ENCODE results near the gene SMCO4.

The SMCO4 gene

GRCh38 chr11:93532806-93533205 lies 10.4 kb downstream of the SMCO4 start:
- H4K20me1 ChIP-seq (ENCODE audit: insufficient read depth, low read length, poor library complexity, severe bottlenecking), result no peaks in the 10 kb centered on the region
- peaks cover 50% of the 10 kb centered on the region for H3K79me2 ChIP-seq (ENCODE audit: insufficient read depth, low read length)
- H3F3A ChIP-seq (ENCODE audit: low read depth), result no peaks in the 10 kb centered on the region
- no peak overlapping the region for H2AFZ ChIP-seq (ENCODE audit: low read length)
- H3K4me3 ChIP-seq (ENCODE audit: low read length, poor library complexity, severe bottlenecking), result no peak overlapping the region
- no peak overlapping the region for H3K4me2 ChIP-seq (ENCODE audit: low read depth, low read length, poor library complexity, severe bottlenecking)
- no peaks in the 10 kb centered on the region for H3K36me3 ChIP-seq (ENCODE audit: insufficient read depth, low read length)
- no peaks in the 10 kb centered on the region for H3K27me3 ChIP-seq (ENCODE audit: insufficient read depth, low read length, poor library complexity, severe bottlenecking)
- H3K9me2 ChIP-seq (replicated peaks; ENCODE audit: low read depth, low read length), result no peaks in the 10 kb centered on the region
- H3K9me3 ChIP-seq (ENCODE audit: insufficient read depth, low read depth, low read length), result no peaks in the 10 kb centered on the region
- TF ChIP-seq EZH2phosphoT487 (IDR thresholded peaks at IDR 0.05; ENCODE audit: borderline replicate concordance) (no peak), CTCF (conservative IDR thresholded peaks at IDR 0.05; ENCODE audit: low read length) (no peak)
- H3K4me1 ChIP-seq (ENCODE audit: insufficient read depth, low read length, poor library complexity, severe bottlenecking), result peaks cover 70% of the 10 kb centered on the region
- no peak overlapping the region for H3K9ac ChIP-seq (ENCODE audit: low read depth, low read length, poor library complexity, severe bottlenecking)

- H3K4me1 ChIP-seq (ENCODE audit: insufficient read depth, low read length, poor library complexity, severe bottlenecking), result peaks cover 71% of the 10 kb centered on the region
These were observed 10.9 kb downstream of the SMCO4 start for GRCh38 chr11:93532281-93532789.

GRCh38 chr11:93530468-93530826 lies 12.7 kb downstream of the SMCO4 start:
- peaks cover 63% of the 10 kb centered on the region for H3K79me2 ChIP-seq (ENCODE audit: insufficient read depth, low read length)
- no peaks in the 10 kb centered on the region for H3K36me3 ChIP-seq (ENCODE audit: insufficient read depth, low read length)
- no peak overlapping the region for H3K9ac ChIP-seq (ENCODE audit: low read depth, low read length, poor library complexity, severe bottlenecking)

More at GRCh38 chr11:93532281-93532789, 10.9 kb downstream of the SMCO4 start:
- Histone ChIP-seq H3K9me2 (replicated peaks; ENCODE audit: low read depth, low read length) (no peaks in the 10 kb centered on the region), H3K27me3 (ENCODE audit: insufficient read depth, low read length, poor library complexity, severe bottlenecking) (no peaks in the 10 kb centered on the region), H3K36me3 (ENCODE audit: insufficient read depth, low read length) (no peaks in the 10 kb centered on the region), H2AFZ (ENCODE audit: low read length) (no peak overlapping the region), H4K20me1 (ENCODE audit: insufficient read depth, low read length, poor library complexity, severe bottlenecking) (no peaks in the 10 kb centered on the region), H3F3A (ENCODE audit: low read depth) (no peaks in the 10 kb centered on the region), H3K79me2 (ENCODE audit: insufficient read depth, low read length) (peaks cover 52% of the 10 kb centered on the region), H3K4me2 (ENCODE audit: low read depth, low read length, poor library complexity, severe bottlenecking) (peak overlapping the region; percentile 10), H3K9ac (ENCODE audit: low read depth, low read length, poor library complexity, severe bottlenecking) (no peak overlapping the region), H3K4me3 (ENCODE audit: low read length, poor library complexity, severe bottlenecking) (no peak overlapping the region), H3K9me3 (ENCODE audit: insufficient read depth, low read depth, low read length) (no peaks in the 10 kb centered on the region)
- TF ChIP-seq EZH2phosphoT487 (IDR thresholded peaks at IDR 0.05; ENCODE audit: borderline replicate concordance), result no peak

GRCh38 chr11:93529707-93530467 lies 13.3 kb downstream of the SMCO4 start:
- Histone ChIP-seq H3K4me2 (ENCODE audit: low read depth, low read length, poor library complexity, severe bottlenecking) (peak overlapping the region; percentile 58), H3K27me3 (ENCODE audit: insufficient read depth, low read length, poor library complexity, severe bottlenecking) (no peaks in the 10 kb centered on the region), H3K9ac (ENCODE audit: low read depth, low read length, poor library complexity, severe bottlenecking) (no peak overlapping the region), H2AFZ (ENCODE audit: low read length) (no peak overlapping the region; the same call in 1 of the 2 replicates), H3K9me2 (replicated peaks; ENCODE audit: low read depth, low read length) (no peaks in the 10 kb centered on the region), H3K79me2 (ENCODE audit: insufficient read depth, low read length) (peaks cover 63% of the 10 kb centered on the region), H4K20me1 (ENCODE audit: insufficient read depth, low read length, poor library complexity, severe bottlenecking) (no peaks in the 10 kb centered on the region), H3K9me3 (ENCODE audit: insufficient read depth, low read depth, low read length) (no peaks in the 10 kb centered on the region), H3K36me3 (ENCODE audit: insufficient read depth, low read length) (no peaks in the 10 kb centered on the region), H3K4me3 (ENCODE audit: low read length, poor library complexity, severe bottlenecking) (peak overlapping the region; percentile 27), H3K4me1 (ENCODE audit: insufficient read depth, low read length, poor library complexity, severe bottlenecking) (peaks cover 72% of the 10 kb centered on the region), H3F3A (ENCODE audit: low read depth) (no peaks in the 10 kb centered on the region)
- TF ChIP-seq CTCF (conservative IDR thresholded peaks at IDR 0.05; ENCODE audit: low read length) (no peak), EZH2phosphoT487 (IDR thresholded peaks at IDR 0.05; ENCODE audit: borderline replicate concordance) (no peak)

More at GRCh38 chr11:93530468-93530826, 12.7 kb downstream of the SMCO4 start:
- H3K9me3 ChIP-seq (ENCODE audit: insufficient read depth, low read depth, low read length), result no peaks in the 10 kb centered on the region
- H4K20me1 ChIP-seq (ENCODE audit: insufficient read depth, low read length, poor library complexity, severe bottlenecking), result no peaks in the 10 kb centered on the region
- H3K9me2 ChIP-seq (replicated peaks; ENCODE audit: low read depth, low read length), result no peaks in the 10 kb centered on the region
- H2AFZ ChIP-seq (ENCODE audit: low read length), result no peak overlapping the region; the same call in 1 of the 2 replicates
- peaks cover 72% of the 10 kb centered on the region for H3K4me1 ChIP-seq (ENCODE audit: insufficient read depth, low read length, poor library complexity, severe bottlenecking)
- no peaks in the 10 kb centered on the region for H3F3A ChIP-seq (ENCODE audit: low read depth)
- H3K4me2 ChIP-seq (ENCODE audit: low read depth, low read length, poor library complexity, severe bottlenecking), result peak overlapping the region; percentile 58
- H3K27me3 ChIP-seq (ENCODE audit: insufficient read depth, low read length, poor library complexity, severe bottlenecking), result no peaks in the 10 kb centered on the region
- TF ChIP-seq EZH2phosphoT487 (IDR thresholded peaks at IDR 0.05; ENCODE audit: borderline replicate concordance), result no peak
- H3K4me3 ChIP-seq (ENCODE audit: low read length, poor library complexity, severe bottlenecking), result peak overlapping the region; percentile 27

Measured in Loucy (cell line).